HuH-7 (cell line): ENCODE results near the gene MS4A15.
"Not testable (repeated sequence)": the region's sequence is repeated elsewhere in the genome, so short reads cannot be mapped to it uniquely, and the experiment has no call there.

Experiments
- DNase-seq: peaks from one replicate; pipeline ENCODE4 v3.0.0; 2011; ENCODE audit warnings: low spot score

The MS4A15 gene

DNA sequence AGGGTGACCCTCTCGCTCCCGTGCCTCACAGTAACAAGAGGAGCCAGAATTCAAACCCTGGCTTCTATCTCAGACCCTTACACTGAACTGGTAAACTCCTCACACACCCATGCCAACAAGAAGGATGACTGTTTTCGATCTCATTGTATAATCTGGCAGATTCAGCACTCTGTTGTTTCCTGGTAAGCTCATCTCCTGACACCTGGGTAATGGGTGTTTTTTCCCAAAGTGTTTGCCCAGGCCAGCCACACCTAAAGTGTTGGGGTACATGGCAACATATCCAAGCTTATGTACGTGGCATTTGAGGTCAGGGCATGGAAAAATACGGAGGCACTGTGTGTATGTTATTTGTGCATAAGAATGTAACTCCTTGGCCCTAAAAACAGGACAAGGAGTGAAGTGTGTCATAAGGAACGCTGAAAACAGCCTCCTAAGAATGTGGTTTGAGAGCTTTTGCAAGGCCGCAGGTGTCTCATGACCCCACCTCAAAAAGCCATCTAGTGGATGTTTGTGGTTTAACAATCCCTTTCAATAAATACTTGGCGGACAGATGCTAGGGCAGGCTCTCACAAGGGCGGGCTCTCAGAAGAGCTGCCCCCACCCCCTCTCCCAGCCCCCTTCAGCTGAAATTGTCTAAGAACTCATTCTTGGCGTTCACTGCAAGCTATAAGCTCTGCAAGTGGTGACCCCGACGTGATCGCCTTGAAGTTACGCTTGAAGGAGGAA, at the start of gene MS4A15:
MS4A15 (plus strand) TSS at position 561 of the 726 bp plus-strand sequence. CDS start 6,867 bp downstream, outside the sequence.
- peak; percentile 52 for DNase-seq

- no peak for DNase-seq
Measured at GRCh38 chr11:60706931-60707330, 49.7 kb upstream of the MS4A15 start.

DNA sequence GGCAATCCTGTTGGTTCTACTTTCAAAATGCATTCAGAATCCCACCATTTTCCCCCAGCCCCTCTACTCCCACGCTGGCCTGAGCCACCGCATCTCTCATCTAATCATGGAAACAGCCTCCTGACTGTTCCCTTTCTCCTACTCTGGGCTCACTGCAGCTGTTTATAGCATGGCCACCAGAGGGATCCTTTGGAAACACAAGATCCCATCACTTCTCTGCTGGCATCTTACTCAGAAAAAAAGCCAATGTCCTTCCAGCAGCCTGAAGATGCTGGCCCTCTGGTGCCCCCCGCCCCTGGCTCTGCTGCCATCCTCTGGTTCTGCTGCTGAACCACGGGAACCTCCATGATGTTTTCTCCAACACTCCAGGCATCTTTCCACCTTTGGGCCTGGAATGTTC, 46.2 kb upstream of the MS4A15 start:
- DNase-seq, result peak; percentile 13

DNA sequence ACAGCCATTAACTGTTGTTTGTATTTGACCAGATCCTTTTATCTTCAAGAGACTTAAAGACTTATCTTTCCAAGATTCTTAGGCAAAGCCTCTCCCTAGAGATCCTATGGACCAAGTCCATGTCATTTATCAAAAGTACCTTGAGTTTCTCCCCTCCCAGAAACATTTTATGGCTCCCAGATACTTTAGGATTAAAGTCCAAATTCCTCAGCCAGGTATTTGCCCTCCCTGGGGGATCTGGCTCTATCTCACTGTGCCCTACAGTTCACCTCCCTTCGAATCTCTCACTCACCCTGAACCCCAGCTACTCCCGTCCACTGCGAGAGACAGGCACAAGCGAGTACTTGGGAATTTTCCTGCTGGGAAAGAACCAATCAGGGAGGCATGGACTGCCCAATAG, 45.4 kb upstream of the MS4A15 start:
- DNase-seq, result no peak

DNA sequence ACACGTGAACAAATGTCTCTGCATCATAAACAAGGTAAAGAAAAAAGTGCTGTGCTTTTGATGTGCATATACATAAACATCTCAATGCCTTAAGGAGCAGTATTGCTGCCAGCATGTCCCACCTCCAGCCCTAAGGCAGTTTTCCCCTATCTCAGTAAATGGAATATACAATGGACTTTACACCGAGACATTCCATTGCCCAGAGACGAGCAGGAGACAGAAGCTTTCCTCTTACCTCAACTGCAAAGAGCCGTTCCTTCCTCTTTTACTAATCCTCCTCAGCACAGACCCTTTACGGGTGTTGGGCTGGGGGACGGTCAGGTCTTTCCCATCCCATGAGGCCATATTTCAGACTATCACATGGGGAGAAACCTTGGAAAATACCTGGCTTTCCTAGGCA, 43.2 kb upstream of the MS4A15 start:
- DNase-seq, result not testable (repeated sequence)

- no peak for DNase-seq
Measured at GRCh38 chr11:60717956-60718355, 38.7 kb upstream of the MS4A15 start.

DNA sequence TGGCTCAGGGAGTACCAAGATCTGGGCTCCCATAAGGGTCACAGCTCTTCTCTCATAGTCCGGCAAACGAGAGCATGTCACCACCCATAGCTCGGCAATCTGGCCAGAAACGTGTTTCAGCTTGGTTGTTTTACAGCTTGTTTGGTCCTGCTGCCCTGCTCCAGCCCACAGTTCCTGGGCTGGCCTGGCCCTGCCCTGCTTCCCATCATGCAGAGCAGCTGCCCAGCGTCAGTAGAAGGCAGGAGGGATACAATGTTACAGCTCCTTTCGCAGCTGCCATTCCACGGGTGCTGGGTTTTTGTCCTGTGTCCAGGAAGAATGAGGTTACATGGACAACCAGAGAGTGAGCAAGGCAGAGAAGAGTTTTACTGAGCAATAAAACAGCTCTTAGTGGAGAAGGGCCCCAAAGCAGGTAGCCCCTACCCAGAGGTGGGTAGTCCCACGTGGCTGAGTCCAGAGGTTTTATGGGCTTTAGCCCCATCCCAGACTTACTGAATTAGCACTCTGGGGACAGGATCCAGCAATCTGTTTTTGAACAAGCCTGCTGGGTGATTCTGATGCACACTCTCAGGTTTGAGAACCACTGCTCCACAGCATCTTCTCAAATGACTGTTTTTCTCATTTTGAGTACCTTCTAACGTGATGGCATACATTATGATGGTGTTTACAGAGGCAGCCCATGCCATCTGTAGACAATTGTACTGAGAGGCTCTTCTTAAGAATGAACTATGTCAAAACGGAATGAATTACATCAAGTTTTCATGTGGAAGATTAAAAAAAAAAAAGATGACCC, 37.9 kb upstream of the MS4A15 start:
- no peak for DNase-seq

DNA sequence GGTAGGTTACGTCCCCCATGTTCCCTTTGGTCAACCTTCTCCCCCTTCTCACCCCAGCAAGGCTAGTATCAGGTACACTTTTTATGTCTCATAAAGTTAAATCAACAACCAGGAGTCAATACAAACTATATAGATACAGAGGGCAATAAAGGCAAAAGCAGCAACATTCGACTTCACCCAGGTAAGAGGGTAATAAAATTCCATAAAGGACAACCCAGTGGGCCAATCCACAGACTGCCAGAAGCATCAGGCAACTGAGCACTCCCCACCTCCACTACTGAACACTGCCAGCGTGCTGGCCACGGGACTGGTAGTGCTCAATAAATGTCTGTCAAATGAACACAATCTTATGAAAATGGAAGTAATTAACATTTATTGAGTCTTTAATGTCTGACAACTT, 37.3 kb upstream of the MS4A15 start:
- DNase-seq, result no peak

DNA sequence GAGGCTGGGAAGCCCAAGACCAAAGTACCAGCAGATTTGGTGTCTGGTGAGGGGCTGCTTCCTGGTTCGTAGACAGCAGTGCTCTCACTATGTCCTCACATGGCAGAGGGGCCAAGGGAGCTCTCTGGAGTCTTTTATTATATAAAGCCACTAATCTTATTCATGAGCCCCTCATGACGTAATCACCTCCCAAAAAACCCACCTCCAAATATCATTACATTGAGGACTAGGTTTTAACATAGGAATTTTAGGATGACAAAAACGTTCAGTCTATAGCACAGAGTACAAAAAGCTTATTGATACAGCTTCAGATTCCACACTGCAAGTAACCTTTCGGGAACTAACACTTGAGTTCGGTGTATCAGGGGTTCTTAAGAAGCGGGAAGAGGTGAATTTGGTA, 36.2 kb upstream of the MS4A15 start:
- DNase-seq, result no peak

DNA sequence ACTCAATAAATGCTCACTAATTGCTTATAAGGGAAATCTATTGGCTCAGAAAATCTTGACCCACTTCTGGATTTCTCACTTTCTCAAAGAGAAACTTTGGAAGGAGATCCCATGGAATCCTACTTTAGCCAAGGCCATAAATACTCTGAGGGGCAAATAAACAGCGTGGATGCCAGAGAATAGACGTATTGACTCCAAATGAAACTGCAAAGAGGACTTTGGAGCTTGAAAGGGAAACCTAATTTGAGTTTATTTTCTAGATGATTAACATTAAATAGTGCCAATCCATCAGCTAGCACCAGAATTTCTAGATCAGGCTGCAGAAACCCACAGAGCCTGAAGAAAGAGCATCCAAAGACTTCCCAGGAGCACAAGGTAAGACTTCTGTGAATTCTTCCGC, 32.2 kb upstream of the MS4A15 start, which contains the start of gene MS4A18:
MS4A18 (plus strand) TSS at position 301 of the 400 bp plus-strand sequence.
- DNase-seq, result no peak

- DNase-seq, result no peak
Measured at GRCh38 chr11:60725592-60725991, 31.1 kb upstream of the MS4A15 start.

DNA sequence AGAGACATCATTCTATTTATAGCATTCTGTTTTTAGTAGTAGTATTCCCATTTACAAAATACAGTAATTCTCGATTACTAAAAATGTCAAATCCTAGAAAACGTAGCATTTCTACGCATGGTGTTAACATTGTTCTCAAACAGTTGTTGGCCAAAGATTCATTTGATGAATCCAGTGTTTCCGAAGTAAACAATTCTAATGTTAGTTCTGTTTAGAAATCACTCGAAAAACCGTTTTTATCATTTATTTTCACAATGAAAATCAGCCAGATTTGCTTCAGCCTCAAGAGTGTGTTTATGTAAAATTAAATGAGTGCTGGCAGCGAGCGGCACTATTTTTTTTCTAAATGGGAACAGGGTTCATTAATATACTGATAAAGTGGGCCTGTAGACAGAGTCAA, 25.1 kb upstream of the MS4A15 start:
- DNase-seq, result no peak

- no peak for DNase-seq
Measured at GRCh38 chr11:60734279-60734678, 22.4 kb upstream of the MS4A15 start.

DNA sequence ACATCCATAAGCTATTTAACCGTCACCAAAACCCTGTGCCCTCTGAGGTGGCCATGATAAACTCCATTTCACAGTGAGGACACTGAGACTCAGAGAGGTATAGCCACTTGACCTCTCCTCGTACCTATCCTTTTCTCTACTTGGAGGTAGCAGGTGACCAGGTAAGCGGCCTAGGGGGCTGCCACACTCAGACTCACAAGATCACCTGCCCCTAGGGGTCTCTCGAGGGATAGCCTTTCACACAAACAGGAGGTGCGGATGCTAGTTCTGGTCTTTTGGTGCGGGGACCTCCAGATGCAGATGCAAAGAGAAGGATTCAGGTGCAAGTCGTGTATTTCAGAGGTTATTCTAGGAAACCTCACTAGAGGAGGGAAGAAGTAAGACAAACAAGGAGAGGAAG, 17.6 kb upstream of the MS4A15 start:
- no peak for DNase-seq

- no peak for DNase-seq
Measured at GRCh38 chr11:60740573-60740972, 16.1 kb upstream of the MS4A15 start.

GRCh38 chr11:60741421-60741820, 15.2 kb upstream of the MS4A15 start:
- DNase-seq, result no peak

- DNase-seq, result no peak
Measured at GRCh38 chr11:60743058-60743457, 13.6 kb upstream of the MS4A15 start.

- DNase-seq, result no peak
Measured at GRCh38 chr11:60744114-60744513, 12.6 kb upstream of the MS4A15 start.

DNA sequence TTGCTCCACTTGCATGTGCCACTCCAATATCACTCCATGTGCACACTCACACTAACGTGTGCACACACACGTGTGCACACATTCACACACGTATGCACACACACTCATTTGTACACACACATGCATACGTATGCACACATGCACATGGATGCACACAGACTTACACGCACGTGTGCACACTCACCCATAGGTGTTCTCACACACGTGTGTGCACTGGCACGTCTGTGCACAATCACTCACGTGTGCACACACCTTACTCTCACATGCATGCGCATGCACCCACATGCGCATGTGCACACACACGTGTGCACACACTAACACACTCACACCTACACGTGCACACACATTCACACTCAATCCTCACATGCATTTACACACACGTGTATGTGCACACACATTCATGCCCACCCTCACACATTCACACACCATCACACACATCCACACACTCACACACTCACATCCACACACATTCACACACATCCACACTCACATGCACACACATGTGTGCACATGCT, 9.3 kb upstream of the MS4A15 start:
- DNase-seq, result no peak

GRCh38 chr11:60748225-60748624, 8.4 kb upstream of the MS4A15 start:
- DNase-seq, result no peak

- no peak for DNase-seq
Measured at GRCh38 chr11:60748821-60749220, 7.8 kb upstream of the MS4A15 start.

DNA sequence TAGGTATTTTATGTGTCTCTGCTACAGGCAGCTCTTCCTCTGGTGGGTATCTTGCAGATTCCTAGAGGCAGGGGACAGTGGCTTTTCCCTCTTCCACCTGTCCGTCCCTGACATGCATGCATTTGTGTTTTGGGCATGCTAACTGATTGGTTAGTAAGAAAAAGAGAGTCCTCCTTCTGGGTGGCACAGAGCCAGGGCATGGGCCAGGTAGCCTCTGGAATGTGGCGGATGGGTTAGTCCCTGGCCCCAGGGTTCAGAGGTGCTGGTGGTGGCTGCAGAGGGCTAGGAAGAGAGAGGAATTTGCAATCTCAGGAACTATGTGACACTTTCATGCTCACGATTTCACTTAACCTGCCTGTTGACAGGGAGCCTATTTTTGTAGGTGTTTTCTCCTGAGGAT, 5.8 kb upstream of the MS4A15 start:
- DNase-seq, result no peak

- no peak for DNase-seq
Measured at GRCh38 chr11:60753309-60753708, 3.4 kb upstream of the MS4A15 start.
